HCT116 (cell line): ENCODE results near the gene RRAGD. TPM values are rescaled to one million over a fixed set of nuclear protein-coding genes. Genes with fewer than 3 reads are reported as not detected.

ENCODE experiments used
- ATAC-seq: fragments of 200-7000 bp; cut with Tn5 transposase; 2 replicates; pipeline ENCODE4 v1.9.1; 2020; ENCODE audit warnings: mild to moderate bottlenecking, moderate library complexity
- BruUV-seq: library from RNA; stranded (reverse); fragments of 400-500 nt; replicated peaks from 2 replicates; lab custom pipeline; 2021; lab: Mats Ljungman, UMichigan
- CTCF ChIA-PET: fragments of 300-600 bp; sonication (Branson Sonifier 250); formaldehyde crosslinking; loops from one replicate; lab custom pipeline; 2021; ENCODE audit warnings: antibody characterized with exemption; lab: Charles Lee
- POLR2A ChIA-PET: fragments of 300-600, 350-600 bp; sonication (Branson Sonifier 250); formaldehyde crosslinking; loops from one replicate; lab custom pipeline; 2021; ENCODE audit warnings: antibody characterized with exemption; lab: Charles Lee
- RAD21 ChIA-PET, 2 experiments: fragments of 300-600 bp; sonication (Branson Sonifier 250); formaldehyde crosslinking; loops; one replicate each; lab custom pipeline; 2023; ENCODE audit warnings: low total read pairs in 2 of 2; ENCODE audit not compliant: uncharacterized antibody in 2 of 2, unreplicated experiment in 2 of 2, low non-redundant PET in 1 of 2; lab: Charles Lee
- DNase-seq: peaks from one replicate; pipeline ENCODE4 v3.0.0-alpha.2; 2010; ENCODE audit warnings: low read depth, low spot score
- H2AFZ ChIP-seq: fragments of 200-600 bp; shearing (Covaris generic), sonication (generic); 2 replicates; pipeline ENCODE4 v1.6.1; 2017; ENCODE audit warnings: low read depth, mixed run types, mixed read lengths, antibody characterized with exemption, low read length; ENCODE audit not compliant: poor library complexity, severe bottlenecking
- H3K27ac ChIP-seq: 2 replicates; pipeline ENCODE4 v1.5.1; 2012; ENCODE audit warnings: low read depth, low read length
- H3K27me3 ChIP-seq: fragments of 200-600 bp; sonication (generic); 2 replicates; pipeline ENCODE4 v1.6.1; 2016; ENCODE audit warnings: mixed run types, low read length, mixed read lengths; ENCODE audit not compliant: insufficient read depth
- H3K36me3 ChIP-seq, 2 experiments: fragments of 200-500 bp in 1 of 2; fragments of 200-600 bp in 1 of 2; sonication (Bioruptor generic) in 1 of 2; sonication (generic) in 1 of 2; 2 replicates each; pipeline versions ENCODE4 v1.5.1 to v1.6.1; 2014 to 2016; ENCODE audit warnings: low read length in 2 of 2, inconsistent platforms in 1 of 2, mixed read lengths in 1 of 2, mixed run types in 1 of 2; ENCODE audit not compliant: insufficient read depth in 2 of 2, control insufficient read depth in 1 of 2
- H3K4me1 ChIP-seq, 2 experiments: fragments of 200-600 bp in 1 of 2; sonication (generic) in 1 of 2; 2 replicates each; pipeline versions ENCODE4 v1.5.1 to v1.6.1; 2012 to 2017; ENCODE audit warnings: low read length in 2 of 2, inconsistent platforms in 1 of 2, mild to moderate bottlenecking in 1 of 2, mixed read lengths in 1 of 2, mixed run types in 1 of 2, moderate library complexity in 1 of 2; ENCODE audit not compliant: insufficient read depth in 2 of 2, control insufficient read depth in 1 of 2
- H3K4me2 ChIP-seq: fragments of 200-600 bp; sonication (generic); 2 replicates; pipeline ENCODE4 v1.6.1; 2017; ENCODE audit warnings: mixed run types, low read length, mixed read lengths
- H3K4me3 ChIP-seq, 2 experiments: fragments of 200-600 bp in 1 of 2; sonication (generic) in 1 of 2; replicated peaks in 1 of 2; 2 replicates each; pipeline ENCODE4 v1.5.1; 2011 to 2016; ENCODE audit warnings: low read length in 2 of 2, control low read depth in 1 of 2, low read depth in 1 of 2, mild to moderate bottlenecking in 1 of 2, mixed read lengths in 1 of 2, mixed run types in 1 of 2
- H3K79me2 ChIP-seq: fragments of 200-600 bp; sonication (generic); 2 replicates; pipeline ENCODE4 v1.6.1; 2017; ENCODE audit warnings: mild to moderate bottlenecking, mixed run types, low read length, moderate library complexity, mixed read lengths; ENCODE audit not compliant: insufficient read depth
- H3K9ac ChIP-seq: fragments of 200-600 bp; sonication (generic); 2 replicates; pipeline ENCODE4 v1.6.1; 2016; ENCODE audit warnings: low read length, mixed read lengths
- H3K9me2 ChIP-seq: fragments of 200-600 bp; sonication (generic), shearing (Covaris generic); 2 replicates; pipeline ENCODE4 v1.6.1; 2017; ENCODE audit warnings: mixed run types, mild to moderate bottlenecking, moderate library complexity; ENCODE audit not compliant: insufficient read depth
- H3K9me3 ChIP-seq, 2 experiments: fragments of 200-500 bp in 1 of 2; fragments of 200-600 bp in 1 of 2; sonication (Bioruptor generic) in 1 of 2; sonication (generic) in 1 of 2; 2 replicates each; pipeline ENCODE4 v1.6.1; 2014 to 2017; ENCODE audit warnings: low read length in 2 of 2, mixed read lengths in 2 of 2, inconsistent platforms in 1 of 2, low read depth in 1 of 2, mild to moderate bottlenecking in 1 of 2, mixed run types in 1 of 2, moderate library complexity in 1 of 2; ENCODE audit not compliant: control insufficient read depth in 1 of 2, insufficient read depth in 1 of 2
- H4K20me1 ChIP-seq: fragments of 200-600 bp; sonication (generic), shearing (Covaris generic); 2 replicates; pipeline ENCODE4 v1.6.1; 2017; ENCODE audit warnings: mixed run types, mild to moderate bottlenecking, moderate library complexity; ENCODE audit not compliant: insufficient read depth
- CBX3 ChIP-seq: IDR thresholded peaks from 2 replicates; pipeline ENCODE4 v1.6.1; 2012; ENCODE audit warnings: low read depth
- CEBPB ChIP-seq: IDR thresholded peaks from 2 replicates; pipeline ENCODE4 v1.6.1; 2012; ENCODE audit warnings: low read depth
- ELF1 ChIP-seq: IDR thresholded peaks from 2 replicates; pipeline ENCODE4 v1.6.1; 2012; ENCODE audit warnings: low read depth, borderline replicate concordance
- EZH2phosphoT487 ChIP-seq: fragments of 200-600 bp; IDR thresholded peaks from 2 replicates; pipeline ENCODE4 v1.6.1; 2018; ENCODE audit warnings: antibody characterized with exemption, borderline replicate concordance
- FOSL1 ChIP-seq: IDR thresholded peaks from 2 replicates; pipeline ENCODE4 v1.6.1; 2012; ENCODE audit warnings: low read depth
- JUND ChIP-seq: IDR thresholded peaks from 2 replicates; pipeline ENCODE4 v1.6.1; 2012
- POLR2A ChIP-seq: IDR thresholded peaks from 2 replicates; pipeline ENCODE4 v1.7.0; 2011; ENCODE audit warnings: borderline replicate concordance; ENCODE audit not compliant: insufficient read depth, insufficient read length; ENCODE audit errors: extremely low read depth
- POLR2AphosphoS5 ChIP-seq: IDR thresholded peaks from 2 replicates; pipeline ENCODE4 v1.6.1; 2011; ENCODE audit warnings: mild to moderate bottlenecking, low read depth, low read length, moderate library complexity
- SIN3A ChIP-seq: IDR thresholded peaks from 2 replicates; pipeline ENCODE4 v1.6.1; 2012; ENCODE audit warnings: low read depth
- SP1 ChIP-seq: IDR thresholded peaks from 2 replicates; pipeline ENCODE4 v1.6.1; 2012; ENCODE audit warnings: low read depth
- SRF ChIP-seq: IDR thresholded peaks from 2 replicates; pipeline ENCODE4 v1.6.1; 2012; ENCODE audit warnings: low read depth
- TCF7L2 ChIP-seq: IDR thresholded peaks from 2 replicates; pipeline ENCODE4 v1.7.0; 2011; ENCODE audit warnings: borderline replicate concordance, inconsistent platforms; ENCODE audit not compliant: insufficient read depth, insufficient read length; ENCODE audit errors: extremely low read depth
- YY1 ChIP-seq: IDR thresholded peaks from 2 replicates; pipeline ENCODE4 v1.6.1; 2011; ENCODE audit warnings: low read length, low read depth, moderate library complexity, mild to moderate bottlenecking; ENCODE audit not compliant: insufficient replicate concordance; ENCODE audit errors: extremely low read depth
- ZFX ChIP-seq: fragments of 450-650 bp; IDR thresholded peaks from 2 replicates; pipeline ENCODE4 v1.6.1; 2017
- intact Hi-C: fragments of 100-400 bp; cut with micrococcal nuclease; formaldehyde crosslinking; loops from 2 replicates; pipeline ENCODE4 v1.10.0; 2022
- total RNA-seq: library from RNA; stranded (reverse); gene quantifications from one replicate; pipeline ENCODE4 v1.2.1, GENCODE V29; 2021; ENCODE audit not compliant: unreplicated experiment
- TF ChIP-seq, protein P1 (sequence below): IDR thresholded peaks from 2 replicates; pipeline ENCODE4 v1.6.1; 2012; ENCODE audit warnings: low read depth
- TF ChIP-seq, protein P2 (sequence below): IDR thresholded peaks from 2 replicates; pipeline ENCODE4 v1.6.1; 2011; ENCODE audit warnings: mild to moderate bottlenecking, low read length, moderate library complexity; ENCODE audit not compliant: insufficient replicate concordance; ENCODE audit errors: extremely low read depth
- TF ChIP-seq, protein P3 (sequence below), 3 experiments: fragments of 200-600 bp in 1 of 3; sonication (generic) in 1 of 3; IDR thresholded peaks in 2 of 3; conservative IDR thresholded peaks in 1 of 3; 2 replicates each; pipeline ENCODE4 v1.5.1; 2012 to 2017; ENCODE audit warnings: low read depth in 2 of 3, low read length in 2 of 3, antibody characterized with exemption in 1 of 3, borderline replicate concordance in 1 of 3, control low read depth in 1 of 3, mild to moderate bottlenecking in 1 of 3, mixed read lengths in 1 of 3, mixed run types in 1 of 3, moderate library complexity in 1 of 3; ENCODE audit not compliant: insufficient read depth in 1 of 3
- TF ChIP-seq, protein P4 (sequence below): IDR thresholded peaks from 2 replicates; pipeline ENCODE4 v1.6.1; 2012
- TF ChIP-seq, protein P5 (sequence below): IDR thresholded peaks from 2 replicates; pipeline ENCODE4 v1.6.1; 2012

RRAGD gene
- total RNA-seq, 1 experiment from 2014 or later: 15.9 TPM

DNA sequence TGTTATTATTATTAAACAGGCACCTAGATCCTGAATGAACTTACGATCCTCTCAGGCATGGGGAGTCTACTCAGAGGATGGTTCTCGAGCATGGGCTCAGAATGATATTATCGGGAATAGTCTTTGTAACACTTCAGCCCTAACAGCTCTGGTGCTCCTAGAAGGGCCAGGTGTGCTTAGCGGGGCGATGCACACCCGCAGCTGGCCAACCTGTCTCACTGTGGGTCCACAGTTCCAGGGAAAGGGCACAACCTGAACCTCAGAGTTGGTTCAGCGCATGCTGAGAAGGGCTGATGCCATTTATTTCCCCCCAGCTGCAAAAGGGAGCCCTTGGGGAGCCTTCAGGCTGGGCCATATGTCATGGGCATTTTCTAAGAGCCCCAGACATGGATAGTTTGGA lies 26.2 kb downstream of the RRAGD start:
- H3K79me2 ChIP-seq: no peaks in the 10 kb centered on the region
- POLR2A ChIA-PET: no interaction called here
- no peak overlapping the region for H3K27ac ChIP-seq
- H3K9ac ChIP-seq: no peak overlapping the region
- H3K9me3 ChIP-seq: no peaks in the 10 kb centered on the region
- no peaks in the 10 kb centered on the region for H3K9me2 ChIP-seq
- H3K27me3 ChIP-seq: no peaks in the 10 kb centered on the region
- no TSS peak for BruUV-seq
- ATAC-seq: no peak
- peaks cover 0 to 8% of the 10 kb centered on the region in 2 experiments; a peak in 2 of 4 replicates for H3K4me1 ChIP-seq
- TF ChIP-seq, protein P1, sequence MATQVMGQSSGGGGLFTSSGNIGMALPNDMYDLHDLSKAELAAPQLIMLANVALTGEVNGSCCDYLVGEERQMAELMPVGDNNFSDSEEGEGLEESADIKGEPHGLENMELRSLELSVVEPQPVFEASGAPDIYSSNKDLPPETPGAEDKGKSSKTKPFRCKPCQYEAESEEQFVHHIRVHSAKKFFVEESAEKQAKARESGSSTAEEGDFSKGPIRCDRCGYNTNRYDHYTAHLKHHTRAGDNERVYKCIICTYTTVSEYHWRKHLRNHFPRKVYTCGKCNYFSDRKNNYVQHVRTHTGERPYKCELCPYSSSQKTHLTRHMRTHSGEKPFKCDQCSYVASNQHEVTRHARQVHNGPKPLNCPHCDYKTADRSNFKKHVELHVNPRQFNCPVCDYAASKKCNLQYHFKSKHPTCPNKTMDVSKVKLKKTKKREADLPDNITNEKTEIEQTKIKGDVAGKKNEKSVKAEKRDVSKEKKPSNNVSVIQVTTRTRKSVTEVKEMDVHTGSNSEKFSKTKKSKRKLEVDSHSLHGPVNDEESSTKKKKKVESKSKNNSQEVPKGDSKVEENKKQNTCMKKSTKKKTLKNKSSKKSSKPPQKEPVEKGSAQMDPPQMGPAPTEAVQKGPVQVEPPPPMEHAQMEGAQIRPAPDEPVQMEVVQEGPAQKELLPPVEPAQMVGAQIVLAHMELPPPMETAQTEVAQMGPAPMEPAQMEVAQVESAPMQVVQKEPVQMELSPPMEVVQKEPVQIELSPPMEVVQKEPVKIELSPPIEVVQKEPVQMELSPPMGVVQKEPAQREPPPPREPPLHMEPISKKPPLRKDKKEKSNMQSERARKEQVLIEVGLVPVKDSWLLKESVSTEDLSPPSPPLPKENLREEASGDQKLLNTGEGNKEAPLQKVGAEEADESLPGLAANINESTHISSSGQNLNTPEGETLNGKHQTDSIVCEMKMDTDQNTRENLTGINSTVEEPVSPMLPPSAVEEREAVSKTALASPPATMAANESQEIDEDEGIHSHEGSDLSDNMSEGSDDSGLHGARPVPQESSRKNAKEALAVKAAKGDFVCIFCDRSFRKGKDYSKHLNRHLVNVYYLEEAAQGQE: no peak
- TF ChIP-seq SRF (no peak), CEBPB (no peak), FOSL1 (no peak), TCF7L2 (no peak), CBX3 (no peak), SP1 (no peak), EZH2phosphoT487 (no peak), POLR2AphosphoS5 (no peak), ZFX (no peak), YY1 (no peak), POLR2A (no peak), ELF1 (no peak), JUND (no peak), SIN3A (no peak)
- TF ChIP-seq, protein P2, sequence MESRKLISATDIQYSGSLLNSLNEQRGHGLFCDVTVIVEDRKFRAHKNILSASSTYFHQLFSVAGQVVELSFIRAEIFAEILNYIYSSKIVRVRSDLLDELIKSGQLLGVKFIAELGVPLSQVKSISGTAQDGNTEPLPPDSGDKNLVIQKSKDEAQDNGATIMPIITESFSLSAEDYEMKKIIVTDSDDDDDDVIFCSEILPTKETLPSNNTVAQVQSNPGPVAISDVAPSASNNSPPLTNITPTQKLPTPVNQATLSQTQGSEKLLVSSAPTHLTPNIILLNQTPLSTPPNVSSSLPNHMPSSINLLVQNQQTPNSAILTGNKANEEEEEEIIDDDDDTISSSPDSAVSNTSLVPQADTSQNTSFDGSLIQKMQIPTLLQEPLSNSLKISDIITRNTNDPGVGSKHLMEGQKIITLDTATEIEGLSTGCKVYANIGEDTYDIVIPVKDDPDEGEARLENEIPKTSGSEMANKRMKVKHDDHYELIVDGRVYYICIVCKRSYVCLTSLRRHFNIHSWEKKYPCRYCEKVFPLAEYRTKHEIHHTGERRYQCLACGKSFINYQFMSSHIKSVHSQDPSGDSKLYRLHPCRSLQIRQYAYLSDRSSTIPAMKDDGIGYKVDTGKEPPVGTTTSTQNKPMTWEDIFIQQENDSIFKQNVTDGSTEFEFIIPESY: no peak
- TF ChIP-seq, protein P3, sequence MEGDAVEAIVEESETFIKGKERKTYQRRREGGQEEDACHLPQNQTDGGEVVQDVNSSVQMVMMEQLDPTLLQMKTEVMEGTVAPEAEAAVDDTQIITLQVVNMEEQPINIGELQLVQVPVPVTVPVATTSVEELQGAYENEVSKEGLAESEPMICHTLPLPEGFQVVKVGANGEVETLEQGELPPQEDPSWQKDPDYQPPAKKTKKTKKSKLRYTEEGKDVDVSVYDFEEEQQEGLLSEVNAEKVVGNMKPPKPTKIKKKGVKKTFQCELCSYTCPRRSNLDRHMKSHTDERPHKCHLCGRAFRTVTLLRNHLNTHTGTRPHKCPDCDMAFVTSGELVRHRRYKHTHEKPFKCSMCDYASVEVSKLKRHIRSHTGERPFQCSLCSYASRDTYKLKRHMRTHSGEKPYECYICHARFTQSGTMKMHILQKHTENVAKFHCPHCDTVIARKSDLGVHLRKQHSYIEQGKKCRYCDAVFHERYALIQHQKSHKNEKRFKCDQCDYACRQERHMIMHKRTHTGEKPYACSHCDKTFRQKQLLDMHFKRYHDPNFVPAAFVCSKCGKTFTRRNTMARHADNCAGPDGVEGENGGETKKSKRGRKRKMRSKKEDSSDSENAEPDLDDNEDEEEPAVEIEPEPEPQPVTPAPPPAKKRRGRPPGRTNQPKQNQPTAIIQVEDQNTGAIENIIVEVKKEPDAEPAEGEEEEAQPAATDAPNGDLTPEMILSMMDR (IDR thresholded peaks at IDR 0.05 in 2 of 3, conservative IDR thresholded peaks at IDR 0.05 in 1 of 3; ENCODE audit: borderline replicate concordance in 1 of 3, insufficient read depth in 1 of 3, low read depth in 2 of 3, low read length in 2 of 3): no peak
- TF ChIP-seq, protein P4, sequence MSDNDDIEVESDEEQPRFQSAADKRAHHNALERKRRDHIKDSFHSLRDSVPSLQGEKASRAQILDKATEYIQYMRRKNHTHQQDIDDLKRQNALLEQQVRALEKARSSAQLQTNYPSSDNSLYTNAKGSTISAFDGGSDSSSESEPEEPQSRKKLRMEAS: no peak
- TF ChIP-seq, protein P5, sequence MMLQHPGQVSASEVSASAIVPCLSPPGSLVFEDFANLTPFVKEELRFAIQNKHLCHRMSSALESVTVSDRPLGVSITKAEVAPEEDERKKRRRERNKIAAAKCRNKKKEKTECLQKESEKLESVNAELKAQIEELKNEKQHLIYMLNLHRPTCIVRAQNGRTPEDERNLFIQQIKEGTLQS: no peak
- TF ChIP-seq, all 23 proteins: peak for 0
- ChIA-PET CTCF (interaction anchor here (1.0 kb wide), 1 partner anchor 14 kb away, joined by 3 read pairs; no protein-coding TSS in a partner anchor), RAD21 (no interaction called here)
- Histone ChIP-seq H3K36me3 (no peaks in the 10 kb centered on the region), H2AFZ (no peak overlapping the region), H4K20me1 (no peaks in the 10 kb centered on the region), H3K4me3 (no peak overlapping the region), H3K4me2 (no peak overlapping the region)
- no peak for DNase-seq
- intact Hi-C loops: no loop called here
